GM18498 (cell line): ENCODE data around the gene VPS41.
A peak's percentile ranks its signal among the peaks of the same experiment; 100 is the strongest.
"Not testable (repeated sequence)": the region's sequence is repeated elsewhere in the genome, so short reads cannot be mapped to it uniquely, and the experiment has no call there.

Experiments used
- ATAC-seq: cut with Tn5 transposase; IDR thresholded peaks from one replicate; pipeline ENCODE4 v1.9.1; 2021; ENCODE audit warnings: mild to moderate bottlenecking, moderate library complexity; ENCODE audit not compliant: unreplicated experiment

The VPS41 gene

DNA sequence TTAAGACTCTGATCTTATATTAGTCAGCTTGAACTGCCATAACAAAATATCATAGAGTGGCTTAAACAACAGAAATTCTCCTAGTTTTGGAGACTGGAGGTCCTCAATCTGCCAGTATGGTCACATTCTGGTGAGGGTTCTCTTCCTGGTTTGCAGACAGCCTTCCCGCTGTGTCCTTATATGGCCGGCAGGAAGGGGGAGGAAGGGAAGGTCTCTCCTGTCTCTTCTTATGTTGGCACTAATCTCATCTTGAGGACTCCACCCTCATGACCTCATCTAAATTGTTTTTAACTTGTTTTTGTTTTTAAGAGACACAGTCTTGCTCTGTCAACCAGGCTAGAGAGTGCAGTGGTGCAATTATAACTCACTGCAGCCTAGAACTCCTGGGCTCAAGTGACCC is 53.1 kb downstream of the VPS41 start:
- no peak for ATAC-seq

DNA sequence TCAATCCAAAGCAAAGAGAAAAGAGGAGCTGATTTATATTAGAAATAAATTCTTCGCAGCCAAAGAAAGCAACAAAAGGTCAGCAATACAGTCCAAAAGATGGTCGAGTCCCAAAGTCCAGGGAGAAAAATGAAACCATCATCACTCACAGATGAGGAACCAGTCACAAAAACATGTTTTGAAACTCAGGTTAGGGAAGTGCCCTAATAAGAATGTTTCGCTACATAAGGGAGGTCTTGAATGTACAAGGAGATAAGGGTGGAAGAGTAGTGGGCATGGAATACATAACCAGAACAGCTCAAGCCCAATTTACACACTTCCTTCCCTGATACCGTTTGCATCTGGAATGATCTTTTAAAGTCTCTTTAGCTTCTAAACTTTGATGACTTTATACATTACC is 53.6 kb downstream of the VPS41 start:
- no peak for ATAC-seq

DNA sequence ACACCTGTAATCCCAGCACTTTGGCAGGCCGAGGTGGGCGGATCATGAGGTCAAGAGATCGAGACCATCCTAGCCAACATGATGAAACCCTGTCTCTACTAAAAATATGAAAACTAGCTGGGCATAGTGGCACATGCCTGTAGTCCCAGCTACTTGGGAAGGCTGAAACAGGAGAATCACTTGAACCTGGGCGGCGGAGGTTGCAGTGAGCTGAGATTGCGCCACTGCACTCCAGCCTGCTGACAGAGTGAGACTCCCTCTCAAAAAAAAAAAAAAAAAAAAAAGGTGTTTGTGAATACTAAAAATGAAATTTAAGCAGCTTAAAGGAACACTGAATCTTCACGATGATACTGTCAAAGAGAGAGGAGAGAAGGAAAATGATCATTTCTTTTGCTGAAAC is 54.0 kb downstream of the VPS41 start:
- ATAC-seq, result not testable (repeated sequence)

DNA sequence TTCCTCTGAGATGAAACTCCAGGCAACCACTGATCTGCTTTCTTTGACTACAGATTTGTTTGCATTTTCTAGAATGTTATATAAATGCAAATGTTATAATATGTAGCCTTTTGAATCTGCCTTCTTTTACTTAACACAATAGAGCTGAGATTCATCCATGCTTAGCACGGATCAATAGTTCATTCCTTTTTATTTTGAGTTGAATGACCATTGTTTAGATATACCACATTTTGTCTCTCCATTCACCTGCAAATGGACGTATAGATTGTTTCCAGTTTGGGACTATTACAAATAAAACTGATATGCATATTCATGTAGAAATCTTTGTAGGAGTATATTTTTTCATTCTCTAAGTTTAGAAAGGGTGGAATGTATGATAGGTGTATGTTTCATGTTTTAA is 57.7 kb downstream of the VPS41 start:
- ATAC-seq, result no peak

DNA sequence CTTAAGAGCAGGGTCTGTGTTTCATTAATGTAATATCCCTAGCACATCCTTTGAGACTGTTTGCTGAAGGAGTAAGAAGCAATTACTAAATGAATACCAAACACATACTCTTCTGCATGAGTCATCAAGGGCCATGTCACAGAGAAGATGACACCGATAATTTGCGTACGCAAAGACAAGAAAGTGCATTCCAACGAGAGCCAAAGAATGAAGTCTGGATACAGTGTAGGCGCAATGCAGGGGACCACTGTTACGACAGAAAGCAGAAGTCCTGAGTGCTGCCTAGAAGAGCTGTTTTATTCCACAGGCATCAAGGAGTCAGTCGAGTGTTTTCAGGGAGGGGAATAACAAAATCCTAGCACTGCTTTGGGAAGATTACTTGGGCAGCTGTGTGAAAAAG is 62.7 kb downstream of the VPS41 start:
- no peak for ATAC-seq

DNA sequence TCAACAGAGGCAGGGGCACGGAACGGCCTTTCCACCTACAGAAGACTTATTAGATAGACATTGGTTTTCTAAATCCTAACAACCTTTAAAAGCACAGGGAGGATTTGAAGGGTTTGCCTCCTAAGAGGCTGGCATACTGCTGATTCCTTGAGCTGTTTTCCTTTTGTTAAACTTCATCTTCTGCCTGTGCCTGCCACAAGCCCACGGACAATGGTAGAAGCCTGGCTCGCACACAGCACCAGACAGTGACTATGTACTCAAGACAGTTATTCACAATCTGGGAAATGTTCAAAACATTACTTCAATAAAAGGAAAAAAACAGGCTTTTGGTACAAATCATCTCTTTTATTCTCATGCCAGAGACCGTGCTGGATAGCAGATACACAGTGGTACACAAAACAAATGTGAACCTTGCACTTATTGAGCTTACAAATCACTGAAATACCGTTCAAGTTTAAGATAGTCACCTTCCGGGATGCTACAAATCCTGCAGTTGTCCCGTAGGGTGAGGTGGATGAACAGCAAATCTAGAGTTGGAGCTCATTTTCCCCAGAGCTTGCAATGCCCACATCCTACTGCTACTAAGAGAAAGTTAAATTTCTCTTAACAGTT is 63.9 kb downstream of the VPS41 start:
- ATAC-seq, result no peak

DNA sequence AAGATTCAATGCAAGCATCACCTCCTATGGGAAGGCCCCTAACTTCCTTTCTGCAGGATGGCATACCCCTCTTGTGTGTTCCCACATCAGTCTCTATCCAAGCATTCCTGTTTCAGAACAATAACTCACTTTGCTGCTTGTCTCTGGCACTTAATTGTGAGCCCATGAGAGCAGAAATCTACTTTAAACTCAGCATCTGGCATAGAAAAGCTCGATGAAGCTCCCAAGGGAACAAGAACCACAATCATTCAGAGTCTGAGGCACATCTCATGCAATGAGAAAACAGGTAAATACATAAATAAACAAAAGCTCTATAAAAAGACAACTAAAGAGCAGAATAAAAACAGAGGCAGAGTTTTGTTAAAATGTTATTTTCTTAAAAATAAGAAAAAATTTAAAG is 66.2 kb downstream of the VPS41 start:
- no peak for ATAC-seq

DNA sequence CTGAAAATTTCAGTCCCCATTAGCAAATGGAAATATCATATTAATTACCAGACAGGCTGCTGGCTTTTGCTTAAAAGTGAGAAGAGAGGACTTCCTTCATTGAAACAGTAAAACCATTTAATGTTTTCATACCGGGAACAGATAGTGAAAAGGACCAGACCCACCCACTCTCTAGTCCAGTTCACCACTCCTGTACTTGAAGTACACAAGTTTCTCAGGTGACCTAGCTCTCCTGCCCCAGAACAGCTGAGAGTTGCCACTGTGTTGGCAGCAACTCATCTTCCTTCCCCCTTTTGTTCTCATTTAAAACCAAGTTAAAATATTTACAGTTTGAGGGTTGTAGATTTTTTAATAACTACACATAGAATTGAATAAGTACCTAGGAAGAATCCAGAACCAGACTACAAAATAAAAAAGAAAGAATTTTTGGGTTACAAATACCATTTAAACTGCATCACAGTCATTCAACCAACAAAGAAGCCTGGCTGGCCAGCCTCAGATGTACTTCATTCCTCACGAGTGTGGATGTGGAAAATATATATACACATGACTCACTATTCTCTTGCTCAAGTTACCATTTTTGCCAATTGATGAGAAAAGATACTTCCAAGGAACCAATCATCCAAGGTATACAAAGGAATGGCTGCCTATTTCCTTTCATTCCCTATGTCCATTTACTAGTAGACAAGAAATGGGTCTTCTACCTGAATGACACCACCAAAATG is 68.1 kb downstream of the VPS41 start:
- ATAC-seq, result peak; percentile 85

DNA sequence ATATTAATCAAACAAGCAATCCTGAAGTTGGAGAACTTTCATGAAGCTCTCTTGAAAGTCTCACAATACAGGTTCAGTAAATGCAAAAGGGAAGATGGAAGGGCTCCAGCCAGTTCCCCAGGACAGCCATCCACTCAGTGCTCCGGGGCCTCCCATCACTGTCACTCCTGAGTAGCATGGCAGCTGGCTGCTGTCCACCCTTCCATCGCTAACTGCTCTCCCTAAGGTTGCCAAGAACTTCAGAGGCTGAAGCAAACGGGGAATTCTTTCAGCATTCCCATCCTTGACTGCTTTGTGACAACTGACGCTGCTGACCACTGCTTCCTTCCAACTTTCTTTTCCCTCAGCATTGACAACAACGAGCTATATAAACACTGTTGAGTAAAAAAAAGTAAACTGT is 69.1 kb downstream of the VPS41 start:
- no peak for ATAC-seq

DNA sequence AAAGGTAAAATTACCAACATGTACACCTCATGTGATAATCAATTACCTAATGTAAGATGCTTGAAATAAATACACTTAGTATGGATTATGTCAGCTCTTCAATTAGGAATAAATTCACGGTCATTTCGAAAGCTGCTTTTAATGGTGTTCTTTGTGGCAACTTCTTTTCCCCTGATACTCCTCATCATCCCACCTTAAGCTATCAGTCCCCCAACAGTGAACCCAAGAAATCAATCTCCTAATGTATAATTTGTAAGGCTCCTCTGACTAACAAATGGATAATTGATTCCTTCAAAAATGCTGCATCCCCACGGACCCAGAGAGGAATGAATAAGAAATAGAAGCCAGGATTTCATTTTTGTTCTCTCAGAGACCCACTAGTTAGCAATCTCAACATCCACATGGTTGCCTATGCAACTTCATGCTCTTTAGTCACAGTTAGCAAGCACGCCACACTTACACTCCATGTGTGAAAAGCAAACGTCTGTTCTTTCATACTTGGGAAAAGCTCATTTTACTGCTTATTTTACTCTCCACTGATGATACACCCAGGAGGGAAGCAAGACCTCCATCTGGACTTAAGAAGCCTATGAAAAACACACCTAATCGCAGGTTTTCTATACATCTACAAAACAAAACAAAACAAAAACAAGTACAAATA is 70.1 kb downstream of the VPS41 start:
- no peak for ATAC-seq

DNA sequence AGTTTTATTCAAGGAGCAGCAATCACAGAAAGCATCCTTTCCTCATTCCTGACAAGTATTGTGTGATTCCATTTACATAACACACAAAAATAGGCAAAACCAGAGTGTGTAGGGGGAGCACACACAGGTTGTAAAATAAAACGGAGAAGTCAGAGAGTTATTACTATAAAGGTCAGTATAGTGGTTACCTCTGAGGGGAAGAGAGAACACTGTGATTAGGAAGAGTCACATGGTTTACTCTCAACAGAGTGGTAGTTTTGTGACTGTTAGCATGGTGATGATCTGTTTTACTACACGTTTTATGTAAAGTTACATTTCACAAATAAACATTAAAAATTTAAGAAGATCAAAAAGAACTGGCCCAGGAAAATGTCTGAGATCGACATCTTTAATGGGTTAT is 74.6 kb downstream of the VPS41 start:
- ATAC-seq, result no peak

DNA sequence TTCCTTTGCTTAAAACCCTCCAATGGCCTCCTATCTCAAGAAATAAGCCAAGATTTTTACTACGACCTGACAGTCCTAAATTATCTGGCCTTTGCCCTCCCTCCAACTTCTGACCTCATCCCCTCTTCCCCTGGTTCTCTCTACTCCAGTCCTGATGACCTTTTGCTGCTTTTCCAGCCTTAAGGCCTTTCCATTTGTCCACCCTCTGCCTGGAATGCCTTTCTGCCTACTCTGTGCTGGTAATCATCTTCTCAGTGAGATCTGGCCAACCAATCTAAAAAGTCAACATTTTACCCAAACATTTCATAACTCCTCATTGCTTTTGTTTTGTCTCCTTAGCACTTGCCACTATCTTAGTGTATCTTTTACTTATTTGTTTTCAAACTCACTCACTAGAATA is 75.7 kb downstream of the VPS41 start:
- ATAC-seq, result no peak

DNA sequence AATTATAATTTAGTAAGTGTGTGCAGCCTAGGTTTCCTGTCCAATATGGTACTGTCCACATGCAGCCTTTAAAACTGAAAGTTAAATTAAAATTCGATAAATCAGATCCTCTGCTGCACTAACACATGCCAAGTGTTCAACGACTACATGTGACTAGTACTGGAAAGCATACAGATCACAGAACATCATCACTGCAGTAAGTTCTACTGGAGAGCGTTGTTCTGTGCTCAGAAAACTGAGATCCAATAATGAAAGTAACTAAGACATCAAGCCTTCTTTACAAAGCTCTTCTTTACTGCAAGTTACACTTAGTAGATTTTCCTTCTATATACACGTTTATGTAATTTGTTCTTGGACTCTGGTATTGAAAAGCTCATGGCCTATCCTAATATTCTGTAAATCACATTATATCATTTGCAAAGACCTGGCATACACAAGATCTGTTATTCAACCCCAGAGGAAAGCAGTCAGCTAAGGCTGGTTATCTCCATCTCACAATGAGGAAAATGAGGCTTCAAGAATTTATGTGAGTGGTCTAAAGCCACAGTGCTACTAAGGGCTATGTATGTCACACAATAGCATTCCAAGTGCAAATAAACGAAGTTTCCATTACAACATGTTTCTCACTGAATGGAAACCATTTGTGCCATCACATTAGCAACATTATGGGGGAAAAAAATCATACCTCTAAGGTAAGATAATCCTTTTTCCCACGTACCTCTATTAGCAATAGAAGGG is 77.6 kb downstream of the VPS41 start:
- ATAC-seq, result no peak

DNA sequence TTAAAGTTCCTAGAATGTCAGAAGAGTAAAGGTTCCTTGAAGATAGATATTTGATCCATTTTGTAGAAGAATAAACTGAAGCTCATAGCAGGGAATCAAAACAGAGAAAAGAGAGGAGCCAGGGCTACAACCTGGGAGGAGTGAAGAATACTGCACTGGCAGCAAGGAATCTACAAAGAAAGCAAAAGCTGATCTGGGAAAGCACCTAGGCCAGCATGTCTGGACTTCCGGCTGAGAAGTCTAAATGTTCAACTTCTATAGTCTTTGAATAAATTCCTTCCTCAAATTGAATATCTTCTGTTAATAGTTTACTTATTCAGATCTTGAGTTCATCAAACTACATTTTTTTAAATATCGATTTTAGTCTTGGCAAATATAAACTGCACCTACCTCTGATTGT is 78.2 kb downstream of the VPS41 start:
- no peak for ATAC-seq

DNA sequence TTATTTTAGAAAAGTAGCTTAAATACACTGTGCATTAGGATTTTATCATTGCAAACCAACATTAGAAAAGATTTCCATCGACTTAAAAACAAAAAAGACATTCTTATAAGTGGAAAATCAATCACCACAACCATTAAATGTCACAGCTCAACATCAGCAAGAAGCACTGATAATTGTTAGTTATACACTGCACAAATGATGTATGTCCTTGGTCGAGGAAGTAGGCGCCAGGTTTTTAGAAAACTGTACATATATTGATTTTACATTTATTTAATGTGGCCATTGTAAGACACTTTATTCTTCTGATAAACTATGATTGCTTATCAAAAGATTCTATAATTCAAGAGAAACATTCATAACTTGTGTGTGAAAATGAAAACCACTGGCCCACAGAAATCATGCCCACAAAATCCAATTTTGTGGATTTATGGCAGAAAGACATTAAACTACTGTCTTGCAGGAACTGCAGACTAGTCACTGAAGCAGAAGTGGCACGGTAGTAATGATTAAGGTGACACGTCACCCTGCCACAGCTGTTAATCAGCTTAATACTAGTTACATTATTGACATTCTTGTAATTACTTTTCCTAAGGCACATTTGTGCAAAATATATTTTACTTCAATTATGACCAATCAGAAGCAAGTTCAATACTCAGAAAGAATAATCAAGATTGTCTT is 79.4 kb downstream of the VPS41 start:
- no peak for ATAC-seq

DNA sequence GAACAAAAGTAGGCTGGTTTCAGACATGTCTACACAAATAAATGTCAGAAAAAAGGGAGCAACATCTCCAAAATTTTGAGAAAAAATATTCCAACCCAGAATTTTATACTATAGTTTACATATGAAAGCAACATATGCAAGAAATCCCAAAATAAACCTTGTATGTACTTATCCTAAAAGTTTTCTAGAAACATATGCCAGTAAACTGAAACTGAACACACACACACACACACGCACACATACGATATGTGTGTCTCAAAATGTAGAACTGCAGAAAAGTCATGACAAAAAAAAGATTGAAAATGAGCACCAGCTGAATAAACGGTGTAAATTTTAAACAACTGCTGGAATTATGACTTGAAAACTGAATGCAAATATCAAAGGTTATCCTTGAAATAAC is 81.0 kb downstream of the VPS41 start:
- ATAC-seq, result no peak

DNA sequence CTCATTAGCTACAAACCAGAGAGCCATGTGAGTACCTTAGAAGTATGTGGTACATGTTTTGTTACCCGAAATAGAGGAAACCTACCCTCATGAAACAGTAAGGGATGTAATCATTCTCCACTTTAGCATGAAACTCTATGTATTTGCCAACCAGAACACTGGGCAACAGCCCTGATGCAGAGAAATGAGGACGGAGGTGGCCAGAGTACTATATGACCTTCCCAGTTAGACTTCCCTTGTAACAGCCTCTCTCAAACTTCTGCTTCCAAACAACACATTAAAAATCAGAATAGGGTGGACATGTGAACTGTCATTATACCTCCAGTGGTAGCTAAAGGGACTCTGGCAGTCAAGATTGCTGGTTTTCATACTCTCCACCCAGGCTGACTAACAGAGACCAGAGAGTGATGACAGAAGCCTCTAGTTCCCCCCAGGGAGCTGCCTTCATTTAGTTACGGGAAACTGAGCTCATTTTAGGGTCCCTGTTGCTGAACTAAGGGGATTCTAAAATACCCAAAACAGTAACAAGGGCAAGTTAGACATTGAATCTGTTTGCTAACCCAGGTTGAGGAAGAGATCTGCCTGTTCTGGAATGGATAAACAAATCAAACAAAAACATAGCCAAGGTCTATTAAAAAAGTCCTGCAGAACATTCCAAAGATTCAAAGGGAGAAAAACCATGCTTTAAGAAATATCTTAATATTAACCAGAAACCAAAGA is 83.1 kb downstream of the VPS41 start:
- ATAC-seq, result no peak

DNA sequence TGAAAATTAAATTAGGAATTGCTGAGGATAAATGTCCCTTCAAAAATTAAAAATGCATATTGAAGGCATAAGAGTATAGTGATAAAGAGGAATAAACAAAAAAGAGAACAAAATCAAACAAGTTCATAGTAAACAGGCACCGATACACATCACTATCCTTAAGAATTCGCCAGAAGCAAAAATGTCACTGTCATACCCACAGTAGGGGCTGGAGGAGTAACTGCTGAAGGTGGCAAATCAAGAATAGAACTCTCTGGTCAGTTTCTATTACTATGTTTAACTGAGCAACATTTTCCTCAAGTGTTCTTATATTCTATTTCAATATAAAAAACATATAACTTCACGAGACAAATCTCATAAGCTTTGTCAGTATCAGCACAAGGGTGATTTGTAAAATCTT is 84.0 kb downstream of the VPS41 start:
- ATAC-seq, result no peak

DNA sequence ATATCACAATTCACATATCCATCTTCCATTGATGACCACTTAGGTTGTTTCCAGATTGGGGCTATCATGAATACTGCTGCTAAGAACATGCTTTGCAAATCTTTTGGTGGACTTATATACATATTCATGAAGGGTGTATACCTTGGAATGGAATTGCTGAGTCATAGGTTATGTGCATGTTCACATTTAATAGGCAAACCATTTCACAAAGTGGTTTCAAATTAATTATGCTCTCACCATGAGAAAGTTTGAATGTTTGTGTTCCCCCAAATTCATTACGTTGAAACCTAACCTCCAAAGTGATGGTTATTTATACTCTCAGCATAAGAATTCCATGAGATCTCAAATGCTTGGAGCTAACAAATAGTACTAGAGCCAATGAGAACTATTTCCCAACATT is 86.4 kb downstream of the VPS41 start:
- no peak for ATAC-seq

DNA sequence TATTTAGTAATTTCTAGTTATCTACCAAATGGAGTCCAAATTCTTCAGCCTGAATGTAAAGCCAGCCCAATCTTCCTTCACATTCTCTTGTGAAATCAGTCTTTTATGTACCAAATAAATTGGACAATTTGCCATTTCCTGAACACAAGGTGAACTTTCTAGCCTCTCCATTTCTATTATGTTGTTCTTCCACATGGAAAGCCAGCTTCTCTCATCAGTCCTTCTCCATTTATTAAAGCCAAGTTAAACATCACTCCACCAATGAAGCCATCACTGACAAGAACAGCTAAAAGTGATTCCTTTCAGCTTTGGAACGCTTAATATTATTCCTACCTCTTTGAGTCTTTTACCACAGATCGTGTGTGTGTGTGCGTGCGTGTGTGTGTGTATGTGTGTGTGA is 88.4 kb downstream of the VPS41 start:
- no peak for ATAC-seq

DNA sequence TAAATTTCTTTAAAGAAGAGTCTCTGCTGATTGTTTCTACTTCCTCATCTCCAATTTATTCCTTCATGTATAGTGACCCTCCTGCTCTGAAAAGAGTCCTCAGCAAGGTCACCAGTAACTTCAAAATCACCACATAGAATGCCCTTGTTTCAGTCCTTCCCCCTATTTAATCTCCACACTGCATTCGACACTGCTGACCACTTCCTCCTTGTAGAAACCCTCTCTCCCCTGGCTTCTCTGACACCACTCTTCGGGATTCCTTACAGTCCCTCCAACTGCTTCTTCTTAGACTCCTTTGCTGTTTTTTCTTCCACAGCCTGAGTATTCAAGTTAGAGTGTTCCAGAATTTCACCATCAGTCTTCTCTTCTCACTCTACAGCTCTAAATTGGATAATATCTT is 89.5 kb downstream of the VPS41 start:
- ATAC-seq, result no peak
